NCI-H2171 (cell line): ENCODE results near the gene PRR7.
A peak's percentile ranks its signal among the peaks of the same experiment; 100 is the strongest.

ENCODE experiments used
- DNase-seq: peaks from one replicate; lab custom pipeline; 2025; lab: John Stamatoyannopoulos, UW

Gene PRR7

GRCh38 chr5:177437623-177438022 lies 9.0 kb upstream of the PRR7 start:
- no peak for DNase-seq

DNA sequence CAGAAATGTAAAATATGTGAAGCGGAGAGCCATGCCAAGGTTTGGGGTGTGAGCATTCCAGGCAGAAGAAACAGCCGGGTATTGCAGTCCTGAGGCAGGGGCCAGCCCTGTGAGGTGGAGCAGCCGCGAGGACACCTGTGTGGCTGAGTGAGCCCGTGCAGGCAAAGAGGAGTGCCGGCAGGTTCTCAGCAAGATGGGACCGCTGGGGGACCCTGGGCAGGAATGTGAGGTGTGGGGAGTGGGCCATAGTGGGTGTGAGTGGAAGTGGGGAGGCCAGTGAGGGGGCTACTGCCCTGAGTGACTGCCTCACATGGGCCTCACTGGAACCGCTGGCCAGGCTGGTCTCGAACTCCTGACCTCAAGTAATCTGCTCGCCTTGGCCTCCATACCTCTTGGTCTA lies 8.1 kb upstream of the PRR7 start:
- DNase-seq, result no peak

GRCh38 chr5:177439518-177440053 lies 7.0 kb upstream of the PRR7 start:
- no peak for DNase-seq

GRCh38 chr5:177440211-177440989 lies 6.2 kb upstream of the PRR7 start:
- DNase-seq, result no peak

DNA sequence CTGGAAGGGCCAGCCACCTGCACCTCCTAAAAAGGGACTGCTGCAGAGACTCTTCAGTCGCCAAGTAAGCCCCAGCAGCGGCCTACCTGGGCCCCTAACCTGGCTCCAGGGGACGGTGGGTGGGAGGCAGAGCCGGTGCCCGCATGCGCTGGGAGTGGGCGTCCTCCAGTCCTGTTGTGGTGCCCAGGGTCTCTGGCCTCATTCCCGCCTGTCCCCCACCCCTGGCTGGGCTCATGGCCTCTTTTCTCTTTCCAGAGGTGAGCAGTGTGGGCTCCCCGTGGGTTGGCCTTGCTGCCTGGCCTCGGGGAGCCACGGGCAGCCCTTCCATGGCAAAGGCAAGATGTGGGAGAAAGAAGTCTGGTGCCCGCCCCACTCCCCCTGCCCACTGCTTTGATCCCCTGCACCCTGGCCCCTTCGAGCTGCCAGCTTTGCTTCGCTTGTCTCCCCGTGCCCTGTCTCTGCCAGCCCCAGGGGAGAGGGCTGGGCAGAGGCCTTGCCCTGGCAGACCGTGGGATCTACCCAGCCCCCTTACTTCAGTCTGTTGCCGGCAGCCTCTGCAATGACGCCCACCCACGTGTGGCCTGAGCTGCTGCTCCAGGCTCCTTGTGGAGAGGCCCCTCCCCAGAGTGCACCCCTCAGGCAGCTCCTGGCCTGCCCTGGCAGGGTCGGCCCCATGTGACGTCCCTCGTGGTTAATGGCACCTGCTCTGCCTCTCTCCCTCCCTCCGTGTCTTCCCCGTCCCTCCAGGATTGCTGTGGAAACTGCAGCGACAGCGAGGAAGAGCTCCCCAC lies 5.4 kb upstream of the PRR7 start:
- DNase-seq, result no peak

GRCh38 chr5:177442066-177442826 lies 4.4 kb upstream of the PRR7 start:
- DNase-seq, result no peak

DNA sequence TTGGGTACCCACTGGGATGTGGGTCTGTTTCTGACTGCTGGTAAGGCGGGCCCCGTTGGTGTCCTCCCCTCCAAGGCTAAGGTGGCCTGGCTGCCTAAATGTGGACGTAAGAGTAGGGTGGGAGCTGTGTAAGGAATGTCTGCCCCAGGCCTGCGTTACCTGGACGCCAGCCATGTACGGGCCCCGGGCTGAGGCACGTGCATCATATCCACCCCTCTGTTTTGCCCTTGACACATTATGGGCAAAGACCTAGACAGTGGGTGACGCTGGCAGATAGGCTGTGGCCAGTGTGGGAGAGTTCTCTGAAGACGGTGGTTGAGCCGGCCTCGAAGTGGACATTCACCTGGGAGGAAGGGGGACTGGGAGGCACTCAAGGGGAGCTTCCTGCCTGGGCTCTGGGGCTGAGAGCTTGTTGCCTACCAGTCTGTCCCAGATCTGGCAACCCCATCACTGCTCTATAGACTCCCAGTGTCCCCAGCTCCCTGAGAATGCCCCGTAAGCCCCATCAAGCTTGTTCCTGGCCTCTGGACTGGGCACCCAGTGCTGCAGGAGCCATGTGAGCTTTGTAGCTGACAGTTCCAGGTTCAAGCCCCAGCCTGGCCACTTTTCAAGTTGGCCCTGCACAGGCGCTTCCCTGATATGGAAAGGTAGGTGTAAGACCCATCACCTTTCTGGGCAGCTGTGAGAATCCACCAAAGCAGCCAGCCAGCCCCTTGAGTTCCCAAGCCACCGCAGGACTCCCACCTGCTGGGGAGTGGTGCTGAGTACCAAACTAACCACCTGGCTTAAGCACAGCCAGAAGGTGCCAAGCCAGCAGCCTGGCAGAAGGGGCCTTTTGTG lies 3.2 kb upstream of the PRR7 start:
- DNase-seq, result no peak

DNA sequence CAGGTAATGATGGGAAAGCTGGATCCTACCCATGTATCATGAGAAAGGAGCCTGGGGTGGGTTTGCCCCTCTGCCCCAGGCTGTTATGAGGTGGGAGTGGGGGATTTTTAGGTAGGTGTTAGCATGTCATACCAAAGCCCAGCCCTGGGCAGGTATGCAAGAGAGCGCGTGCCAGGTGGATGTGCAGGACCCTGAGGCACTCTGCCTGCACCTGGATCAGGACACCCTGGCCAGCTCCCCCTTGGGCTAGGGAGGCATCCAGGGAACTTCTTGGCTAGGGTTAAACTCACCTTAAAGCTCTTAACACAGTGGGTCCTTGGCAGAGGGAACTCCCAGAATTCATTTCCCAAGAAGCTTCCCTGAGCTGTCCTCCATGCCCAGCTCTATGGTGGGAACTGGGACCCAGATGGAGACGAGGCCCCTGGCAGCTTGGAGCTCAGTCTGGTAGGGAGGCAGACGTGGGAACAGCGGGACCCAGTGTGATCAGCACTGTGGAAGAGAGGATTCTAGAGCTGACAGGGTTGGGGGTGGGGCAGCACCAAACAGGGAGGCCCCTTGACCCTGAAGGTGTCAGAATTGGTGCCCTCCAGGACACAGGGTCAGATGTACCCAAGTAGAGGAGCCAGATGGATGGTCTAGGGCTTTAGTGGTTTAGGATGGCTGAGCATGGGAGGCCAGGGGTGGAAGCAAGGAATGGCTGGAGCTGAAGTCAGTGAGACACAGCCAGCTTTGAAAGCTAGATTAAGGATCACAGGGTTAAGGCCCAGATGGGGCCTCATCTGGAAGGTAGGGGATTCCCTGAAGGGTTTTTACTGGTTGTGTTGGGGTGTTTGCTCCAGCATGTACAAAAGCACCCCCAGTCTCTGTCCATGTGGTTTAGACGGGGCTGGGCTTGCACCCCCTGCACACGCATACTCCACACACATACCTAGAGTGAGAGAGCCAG lies 2.2 kb upstream of the PRR7 start:
- DNase-seq, result no peak

DNA sequence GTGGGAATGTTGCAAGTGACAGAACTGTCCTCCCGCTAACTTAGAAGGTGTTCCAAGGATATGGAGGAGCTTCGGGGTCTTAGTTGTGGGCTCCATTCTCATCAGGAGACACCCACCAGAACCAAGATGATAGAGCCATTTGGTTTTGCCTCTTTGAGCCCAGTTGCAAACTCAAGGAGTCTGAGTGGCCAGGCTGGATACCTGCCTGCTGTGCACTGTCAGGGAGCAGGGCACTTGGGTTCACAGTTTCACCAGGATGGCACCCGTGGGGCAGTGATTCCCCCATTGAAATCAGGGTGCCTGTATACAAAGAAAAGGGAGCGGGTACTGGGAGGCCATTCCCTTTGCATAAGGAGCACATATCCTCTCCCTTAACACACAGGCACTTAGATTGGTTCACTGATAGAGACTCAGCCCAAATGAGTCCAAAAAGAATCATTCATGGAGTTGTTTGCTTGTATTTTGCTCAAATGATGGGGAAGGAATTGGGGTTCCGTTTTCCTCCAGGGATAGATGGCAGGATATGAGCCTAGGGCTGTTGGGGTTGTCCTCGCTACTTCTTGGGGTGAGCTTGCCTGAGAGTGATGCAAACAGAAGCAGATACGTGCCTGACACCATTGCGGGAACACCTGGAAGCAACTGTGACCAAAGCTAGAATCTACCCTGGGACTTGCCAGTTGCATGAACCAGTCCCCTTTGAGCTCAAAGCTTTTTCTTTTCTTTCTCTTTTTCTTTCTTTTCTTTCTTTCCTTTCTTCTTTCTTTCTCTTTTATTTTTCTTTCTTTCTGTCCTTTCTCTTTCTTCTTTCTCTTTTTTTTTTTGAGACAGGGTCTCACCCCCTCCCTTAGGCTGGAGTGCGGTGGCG lies 1.3 kb upstream of the PRR7 start:
- DNase-seq, result no peak

DNA sequence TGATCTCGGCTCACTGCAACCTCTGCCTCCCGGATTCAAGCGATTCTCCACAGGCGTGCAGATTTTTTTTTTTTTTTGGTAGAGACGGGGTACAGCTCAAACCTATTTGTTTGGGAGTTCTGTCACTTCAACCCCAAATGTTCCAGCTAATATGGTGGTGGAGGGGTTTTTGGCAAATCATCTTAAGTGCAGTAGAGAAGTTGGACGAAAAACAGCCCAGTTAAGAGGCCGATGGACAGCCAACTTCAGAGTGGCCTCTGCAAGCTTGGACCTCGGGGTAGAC lies 756 bp upstream of the PRR7 start:
- no peak for DNase-seq

DNA sequence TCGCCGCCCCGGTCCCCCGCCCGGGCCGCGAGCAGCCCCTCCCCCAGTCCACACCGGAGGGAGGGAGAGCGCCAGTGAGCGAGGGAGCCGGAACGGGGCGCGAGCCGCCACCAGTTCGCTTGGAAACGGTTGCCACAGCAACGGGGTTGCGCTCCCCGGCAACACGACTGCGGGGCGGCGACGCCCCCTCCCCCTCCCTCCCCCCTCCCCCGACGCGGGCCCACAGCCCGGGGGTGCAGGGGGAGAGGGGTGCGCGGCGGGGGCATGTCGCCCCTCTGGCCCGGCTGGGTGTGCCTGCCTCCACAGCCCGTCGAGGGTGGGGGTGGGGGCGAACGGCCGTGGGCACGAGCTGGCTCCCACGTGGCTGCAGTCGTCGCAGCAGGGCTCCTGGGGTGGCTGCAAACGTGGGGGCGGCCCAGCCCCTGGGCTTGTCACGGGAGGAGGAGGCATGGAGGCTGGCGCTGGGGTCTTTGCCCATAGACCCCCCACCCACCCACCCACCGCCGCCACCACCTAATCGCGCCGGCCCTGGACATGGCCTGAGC lies 524 bp downstream of the PRR7 start:
- DNase-seq, result peak; percentile 30

- no peak for DNase-seq
These were observed 1.1 kb downstream of the PRR7 start for GRCh38 chr5:177447611-177448243.

DNA sequence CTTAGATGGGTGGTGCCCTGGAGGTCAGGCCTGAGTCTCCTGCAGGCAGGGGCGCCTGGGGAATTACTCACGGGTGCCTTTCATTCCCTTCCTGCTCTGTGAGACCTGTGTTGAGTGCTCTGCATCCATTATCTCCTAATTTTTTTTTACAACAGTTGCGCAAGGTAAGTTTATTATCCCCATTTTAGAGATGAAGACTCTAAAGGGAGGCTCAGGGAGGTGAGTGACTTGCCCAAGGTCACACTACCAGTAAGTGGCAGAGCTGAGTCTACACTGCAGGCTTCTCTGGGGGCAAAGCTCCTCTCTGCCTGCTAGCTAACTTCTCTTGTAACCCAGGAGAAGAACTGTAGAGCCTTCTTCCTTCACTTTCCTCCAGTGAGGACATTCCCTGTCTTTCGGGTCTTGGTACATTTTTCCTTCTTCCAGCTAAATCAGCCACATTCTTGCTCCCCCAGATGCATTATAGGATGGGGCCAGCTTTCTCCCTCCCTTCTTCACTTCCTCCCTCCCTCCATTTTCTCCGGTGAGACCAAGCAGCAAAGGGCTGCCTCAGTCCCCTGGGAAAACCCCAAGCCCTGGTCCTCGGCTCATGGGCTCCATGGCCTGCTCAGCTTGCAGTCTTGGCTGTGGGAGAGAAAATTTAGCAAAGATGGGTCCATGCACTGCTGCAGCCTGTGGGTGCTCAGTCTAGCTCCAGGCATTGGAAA lies 1.8 kb downstream of the PRR7 start:
- DNase-seq, result no peak

- no peak for DNase-seq
These were observed 2.8 kb downstream of the PRR7 start for GRCh38 chr5:177449140-177450061.

GRCh38 chr5:177450667-177451424 lies 4.2 kb downstream of the PRR7 start:
- DNase-seq, result no peak
